ENCODE measurements around the gene ADGRE2.

DNA sequence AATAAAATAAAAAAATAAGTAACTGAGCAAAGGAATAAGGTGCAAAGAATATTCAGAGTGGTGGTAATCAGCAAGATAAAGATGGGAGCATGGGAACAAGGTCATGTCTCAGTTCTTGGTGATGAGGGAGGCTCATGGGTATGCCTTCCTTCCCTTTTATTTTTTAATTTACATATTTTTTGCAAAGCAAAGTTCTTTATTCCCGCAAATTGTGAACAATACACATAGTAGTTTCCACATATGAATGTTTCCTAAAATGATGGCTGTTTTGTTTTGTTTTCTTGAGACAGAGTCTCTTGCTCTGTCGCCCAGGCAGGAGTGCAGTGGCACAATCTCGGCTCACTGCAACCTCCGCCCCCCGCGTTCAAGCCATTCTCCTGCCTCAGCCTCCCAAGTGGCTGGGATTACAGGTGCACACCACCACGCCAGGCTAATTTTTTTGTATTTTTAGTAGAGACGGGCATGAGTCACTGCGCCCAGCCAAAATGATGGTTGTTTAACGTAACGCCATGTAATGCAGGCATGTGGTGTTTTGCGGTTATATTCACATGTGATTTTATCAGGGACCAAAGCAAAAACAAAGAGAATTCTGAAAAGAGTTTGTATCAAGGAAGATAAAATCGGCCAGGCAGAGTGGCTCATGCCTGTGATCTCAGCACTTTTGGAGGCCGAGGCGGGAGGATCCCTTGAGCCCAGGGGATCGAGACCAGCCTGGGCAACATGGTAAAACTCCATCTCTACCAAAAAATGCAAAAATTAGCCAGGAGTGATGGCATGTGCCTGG lies 4.5 kb upstream of the ADGRE2 start:
- TF ChIP-seq, protein P1, sequence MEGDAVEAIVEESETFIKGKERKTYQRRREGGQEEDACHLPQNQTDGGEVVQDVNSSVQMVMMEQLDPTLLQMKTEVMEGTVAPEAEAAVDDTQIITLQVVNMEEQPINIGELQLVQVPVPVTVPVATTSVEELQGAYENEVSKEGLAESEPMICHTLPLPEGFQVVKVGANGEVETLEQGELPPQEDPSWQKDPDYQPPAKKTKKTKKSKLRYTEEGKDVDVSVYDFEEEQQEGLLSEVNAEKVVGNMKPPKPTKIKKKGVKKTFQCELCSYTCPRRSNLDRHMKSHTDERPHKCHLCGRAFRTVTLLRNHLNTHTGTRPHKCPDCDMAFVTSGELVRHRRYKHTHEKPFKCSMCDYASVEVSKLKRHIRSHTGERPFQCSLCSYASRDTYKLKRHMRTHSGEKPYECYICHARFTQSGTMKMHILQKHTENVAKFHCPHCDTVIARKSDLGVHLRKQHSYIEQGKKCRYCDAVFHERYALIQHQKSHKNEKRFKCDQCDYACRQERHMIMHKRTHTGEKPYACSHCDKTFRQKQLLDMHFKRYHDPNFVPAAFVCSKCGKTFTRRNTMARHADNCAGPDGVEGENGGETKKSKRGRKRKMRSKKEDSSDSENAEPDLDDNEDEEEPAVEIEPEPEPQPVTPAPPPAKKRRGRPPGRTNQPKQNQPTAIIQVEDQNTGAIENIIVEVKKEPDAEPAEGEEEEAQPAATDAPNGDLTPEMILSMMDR (IDR thresholded peaks at IDR 0.05; ENCODE audit: borderline replicate concordance, extremely low read depth, low read length, poor library complexity, severe bottlenecking), result no peak
- TF ChIP-seq EZH2 (IDR thresholded peaks at IDR 0.05; ENCODE audit: borderline replicate concordance, low read depth, low read length, severe bottlenecking), result no peak
